GM21723 (cell line): ENCODE measurements around the gene LRRC31.

ENCODE experiments used
- ATAC-seq: cut with Tn5 transposase; IDR thresholded peaks from one replicate; pipeline ENCODE4 v1.9.1; 2021; ENCODE audit warnings: mild to moderate bottlenecking, moderate library complexity; ENCODE audit not compliant: unreplicated experiment

LRRC31 gene

DNA sequence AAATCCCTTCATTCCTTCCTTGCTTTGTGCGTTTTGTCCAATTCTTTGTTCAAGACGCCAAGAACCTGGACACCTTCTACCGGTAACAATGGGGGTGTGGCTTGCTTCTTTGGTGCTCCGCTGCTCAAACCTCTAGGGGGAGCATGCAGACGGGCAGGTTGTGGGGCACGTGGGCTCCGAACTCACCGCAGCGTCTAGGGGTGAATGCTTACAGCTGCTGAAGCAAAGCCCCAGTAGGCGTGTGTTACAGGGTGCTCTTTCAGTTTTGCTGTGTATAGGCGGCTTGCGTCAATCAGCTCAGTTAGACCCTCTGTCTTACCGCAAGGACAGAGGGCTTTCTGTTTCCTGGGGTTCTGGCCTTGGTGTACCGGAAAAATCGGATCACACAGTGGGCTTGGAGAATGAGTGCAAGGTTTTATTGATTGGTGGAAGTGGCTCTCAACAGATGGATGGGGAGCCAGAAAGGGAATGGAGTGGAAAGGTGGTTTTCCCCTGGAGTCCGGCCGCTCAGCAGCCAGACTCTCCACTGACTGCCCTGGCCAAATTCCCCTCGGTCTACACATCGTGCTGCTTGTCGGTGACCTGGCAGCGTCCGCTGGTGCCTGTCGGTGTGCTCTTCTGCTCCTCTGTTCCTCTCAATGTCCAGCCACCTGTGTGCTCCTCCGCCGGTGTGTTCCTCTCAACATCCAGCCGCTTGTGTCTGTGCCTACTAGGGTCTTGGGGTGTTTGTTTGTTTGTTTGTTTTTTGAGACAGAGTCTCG is 55.8 kb downstream of the LRRC31 start:
- ATAC-seq, result peak; percentile 84

DNA sequence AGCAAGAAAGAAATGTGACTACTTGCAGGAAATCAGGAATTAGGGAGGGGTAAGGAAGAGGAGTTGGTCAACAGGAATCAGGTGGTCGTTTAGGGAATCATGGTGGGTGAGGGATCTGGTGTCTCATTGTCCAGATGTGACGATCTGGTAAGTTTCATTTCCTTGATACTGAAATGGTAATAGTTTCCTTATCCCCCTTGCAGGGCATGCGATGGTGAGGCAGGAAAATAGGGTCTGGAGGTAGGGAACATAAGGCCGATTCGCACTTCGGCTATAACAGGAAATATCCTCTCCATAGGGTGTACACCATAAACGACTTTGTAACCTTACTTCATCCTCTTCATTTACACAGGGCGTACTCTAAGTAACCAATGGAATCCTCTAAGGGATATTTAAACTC is 56.5 kb downstream of the LRRC31 start:
- ATAC-seq, result no peak

DNA sequence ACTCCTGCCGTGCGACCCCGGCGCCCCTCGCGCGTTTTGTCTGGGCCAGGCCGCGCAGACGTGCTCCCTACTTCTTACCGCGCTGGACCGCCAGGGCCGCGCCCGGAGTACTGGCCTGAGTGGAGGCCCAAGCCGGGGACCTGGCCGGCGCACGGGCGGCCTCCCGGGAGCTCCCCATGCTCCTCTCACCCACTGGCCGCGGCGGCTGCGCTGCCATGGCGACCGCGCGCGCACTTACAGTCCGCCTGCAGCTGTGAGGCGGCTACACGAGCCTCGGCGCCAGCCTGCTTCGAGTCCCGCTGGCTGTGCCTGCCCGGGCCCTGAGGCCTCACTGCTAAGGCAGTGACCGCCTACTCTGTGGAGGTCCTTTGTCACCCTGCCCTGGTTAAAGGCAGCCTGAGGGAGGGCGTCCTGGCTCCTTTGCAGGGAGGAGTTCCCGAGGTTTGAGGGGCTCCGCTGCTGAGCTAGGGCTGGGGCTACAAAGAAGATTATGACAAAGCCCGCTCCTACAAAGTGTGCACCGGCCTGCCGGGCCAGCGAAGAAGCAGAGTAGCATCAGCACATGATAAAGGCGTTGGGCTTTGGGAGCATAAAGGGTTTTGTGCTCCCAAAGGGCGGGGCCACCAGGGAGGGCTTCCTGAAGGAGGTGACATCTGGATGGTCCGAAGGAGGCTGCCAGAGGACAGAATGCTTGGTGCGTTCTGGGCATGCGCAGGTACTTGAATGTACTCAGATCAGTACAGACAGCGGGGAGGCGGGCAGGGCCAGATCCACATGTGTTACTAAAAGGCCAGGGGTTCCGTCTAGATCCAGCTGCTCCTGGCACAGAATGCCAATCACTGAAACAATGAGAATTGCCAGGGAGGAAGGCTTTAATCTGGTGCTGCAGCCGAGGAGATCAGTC is 57.2 kb downstream of the LRRC31 start, which contains the start of the genes LRRC34 and LRRIQ4:
Gene LRRC34, minus strand, starts transcription at position 573 of the 904 bp plus-strand sequence. Its CDS starts 356 bp downstream, at position 217.
Gene LRRIQ4, plus strand, starts transcription at position 539 of the 904 bp plus-strand sequence. CDS start 9,052 bp downstream, outside the sequence.
- ATAC-seq, result peak; percentile 72

DNA sequence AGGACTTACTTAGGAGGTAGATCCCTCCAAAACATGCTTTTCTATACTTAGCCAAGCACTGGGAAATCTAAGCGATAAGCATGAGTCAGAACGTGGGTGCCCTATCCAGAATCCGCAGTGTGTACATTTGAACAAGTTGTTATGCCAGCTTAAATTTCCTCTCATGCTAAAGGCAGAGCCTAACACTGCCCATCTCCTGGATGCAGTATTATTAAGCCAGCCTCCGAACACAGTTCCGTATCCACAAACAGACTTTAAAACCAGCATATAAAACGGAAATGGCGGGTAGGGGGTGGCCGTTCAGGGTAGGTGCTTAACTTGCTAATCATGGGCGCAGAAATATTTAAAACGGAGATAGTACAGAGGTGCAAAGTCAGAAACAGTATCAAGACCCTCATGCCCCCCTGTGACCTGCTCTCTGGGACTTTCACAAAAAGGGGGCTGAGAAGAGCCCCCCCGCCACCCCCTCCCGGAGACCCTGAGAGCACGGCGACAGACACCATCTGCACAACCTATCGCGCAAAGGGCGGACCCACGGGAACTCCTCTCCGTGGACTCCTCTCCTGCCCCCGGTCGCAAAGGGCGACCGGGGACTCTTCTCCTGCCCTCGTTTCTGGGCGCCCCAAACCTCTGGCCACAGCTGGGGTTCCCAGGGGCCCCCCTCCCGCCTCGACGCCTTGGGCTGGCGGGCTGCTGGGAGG is 58.0 kb downstream of the LRRC31 start:
- peak; percentile 18 for ATAC-seq

DNA sequence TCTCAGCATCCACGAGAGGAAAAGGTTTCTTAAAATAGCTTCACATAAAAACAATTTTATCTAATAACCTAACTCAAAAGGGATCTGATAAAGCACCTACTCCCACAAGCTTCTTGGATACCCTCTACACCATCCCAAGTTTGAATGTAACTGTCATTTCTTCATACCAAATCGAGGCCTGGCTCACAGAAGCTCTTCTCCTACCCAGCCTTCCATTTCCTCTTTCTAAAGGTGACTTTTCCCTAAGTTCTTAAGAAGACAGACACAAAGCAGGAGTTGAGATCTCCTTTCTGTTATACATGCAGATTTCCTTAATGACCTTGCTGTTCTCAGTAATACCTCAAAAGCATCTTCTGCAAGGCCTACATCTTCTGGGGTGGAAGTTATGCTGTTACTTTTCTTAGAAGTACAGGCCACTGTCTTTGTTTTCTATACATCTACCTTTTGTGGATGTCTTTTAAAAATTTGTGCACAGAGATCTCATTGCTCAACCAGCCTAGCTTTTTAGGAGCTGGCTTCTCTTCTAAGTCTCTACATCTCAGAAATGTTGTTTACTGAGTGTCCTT is 60.4 kb downstream of the LRRC31 start:
- ATAC-seq, result no peak

DNA sequence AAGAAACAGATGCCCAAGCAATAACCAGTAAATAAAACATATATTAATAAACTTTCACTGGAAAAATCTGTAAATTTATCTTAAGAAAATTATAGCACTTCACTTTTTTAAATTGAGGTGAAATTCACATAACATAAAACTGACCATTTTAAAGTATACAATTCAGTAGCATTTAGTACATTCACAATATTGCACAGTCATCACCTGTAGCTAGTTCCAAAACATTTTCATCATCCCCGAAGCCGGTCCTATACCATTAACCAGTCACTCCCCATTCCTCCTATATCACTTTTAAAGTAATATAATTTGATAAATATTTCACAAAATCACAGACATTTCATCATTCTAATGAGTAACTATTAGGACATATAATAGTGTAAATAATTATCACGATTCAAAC is 65.1 kb downstream of the LRRC31 start:
- ATAC-seq, result no peak

DNA sequence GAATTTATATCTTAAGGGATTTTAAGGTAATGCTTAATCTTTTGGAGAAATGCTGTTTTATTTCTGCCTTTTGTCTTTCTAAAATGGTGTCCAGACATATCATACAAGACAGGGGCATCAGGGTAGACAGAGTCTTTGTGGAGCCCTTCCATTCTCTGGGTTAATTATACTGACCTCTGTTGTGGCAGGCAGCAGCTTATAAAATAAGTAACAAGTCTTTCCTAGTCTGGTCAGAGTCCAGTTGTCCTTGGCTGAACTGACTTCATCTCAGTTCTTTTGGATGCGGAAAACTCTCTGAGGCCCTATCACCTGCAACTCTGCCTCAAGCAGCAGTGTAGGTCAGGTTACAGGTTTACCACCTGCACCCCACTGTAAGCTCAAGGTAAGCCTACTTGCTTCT is 77.4 kb downstream of the LRRC31 start:
- no peak for ATAC-seq

DNA sequence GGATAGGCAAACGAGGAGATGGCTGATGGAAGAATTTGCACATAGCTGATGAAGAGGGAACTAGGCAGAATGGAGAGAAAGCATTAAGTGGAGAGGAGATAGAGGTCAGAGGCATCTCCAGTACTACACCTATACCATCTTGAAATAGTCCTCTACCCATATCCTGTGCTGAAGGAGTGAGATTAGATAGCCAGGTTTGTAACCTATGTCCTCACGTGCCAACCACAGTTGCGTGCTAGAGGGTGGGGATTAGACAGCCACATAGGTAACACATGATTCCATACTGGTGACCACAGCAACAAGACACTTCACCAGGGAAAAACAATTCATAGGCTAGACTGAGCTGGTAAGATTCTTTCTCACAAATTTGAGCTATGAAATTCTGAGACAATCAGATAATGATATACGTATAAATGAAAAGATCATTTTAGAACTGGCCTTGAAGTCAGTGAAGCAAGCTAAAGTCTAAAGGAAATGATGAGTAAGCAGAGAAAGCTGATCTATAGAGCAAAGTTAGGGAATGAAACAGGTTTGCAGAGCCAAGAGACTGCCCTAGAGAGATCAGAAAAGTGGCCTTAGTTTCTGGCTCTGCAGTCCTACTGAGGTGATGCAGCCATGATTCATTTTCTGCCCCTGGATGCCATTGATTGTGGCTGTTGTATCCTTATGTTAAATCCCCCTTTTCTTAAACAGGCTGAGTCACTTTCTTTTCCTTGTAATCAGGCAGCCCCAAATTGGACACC is 78.9 kb downstream of the LRRC31 start:
- no peak for ATAC-seq

DNA sequence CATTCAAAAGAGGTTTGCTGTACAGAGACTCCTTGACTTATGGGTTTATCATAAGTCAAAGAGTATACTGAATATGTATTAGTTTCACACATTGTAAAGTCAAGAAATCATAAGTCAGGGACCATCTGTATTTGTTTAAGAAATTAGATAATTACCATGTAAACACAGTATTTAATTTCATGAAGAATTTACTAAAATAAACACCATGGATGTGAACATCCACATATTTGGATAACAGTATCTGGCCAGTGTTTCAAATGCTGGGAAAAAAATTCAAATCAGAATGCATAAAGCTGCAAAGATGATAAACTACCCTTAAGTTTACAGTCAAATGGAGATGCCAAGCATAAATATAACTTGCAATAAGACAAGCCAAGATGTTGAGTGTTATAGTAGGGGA is 79.5 kb downstream of the LRRC31 start:
- no peak for ATAC-seq
